B cell (primary cell): ENCODE measurements around the gene CRHR2. TPM values are rescaled to one million over a fixed set of nuclear protein-coding genes. Genes with fewer than 3 reads are reported as not detected.

Experiments
- ATAC-seq: fragments of 200-7000 bp; cut with Tn5 transposase; one replicate; pipeline ENCODE4 v1.10.0; 2021; ENCODE audit warnings: low read depth, mild to moderate bottlenecking, moderate number of reproducible peaks, moderate library complexity
- CTCF ChIA-PET: fragments of 350-600 bp; sonication (Branson Sonifier 250); formaldehyde crosslinking; loops from one replicate; lab custom pipeline; 2021; ENCODE audit warnings: antibody characterized with exemption, inconsistent platforms; lab: Charles Lee
- POLR2A ChIA-PET: fragments of 350-600 bp; sonication (Branson Sonifier 250); formaldehyde crosslinking; loops from one replicate; lab custom pipeline; 2021; ENCODE audit warnings: antibody characterized with exemption; lab: Charles Lee
- DNase-seq: peaks from one replicate; pipeline ENCODE4 v3.0.0; 2013
- H2AFZ ChIP-seq: 2 replicates; pipeline ENCODE4 v1.6.1; 2012; ENCODE audit warnings: mild to moderate bottlenecking, low read depth, low read length; ENCODE audit not compliant: insufficient read depth, poor library complexity, severe bottlenecking
- H3K27ac ChIP-seq, 2 donors: 1 replicate in 1 of 2; 2 replicates in 1 of 2; pipeline ENCODE4 v1.5.1; 2012 to 2013; ENCODE audit warnings: low read length in 2 of 2, mild to moderate bottlenecking in 2 of 2, moderate library complexity in 1 of 2
- H3K27me3 ChIP-seq, 4 experiments: fragments of 200-600 bp in 1 of 4; sonication (generic) in 1 of 4; replicated peaks in 1 of 4; 1 replicate in 2 of 4; 2 replicates in 2 of 4; pipeline versions ENCODE4 v1.6.1 to v1.7.0; 2013 to 2016; ENCODE audit warnings: low read length in 3 of 4, mild to moderate bottlenecking in 2 of 4, mixed read lengths in 1 of 4, moderate library complexity in 1 of 4; ENCODE audit not compliant: insufficient read depth in 4 of 4, control insufficient read depth in 3 of 4; ENCODE audit errors: control extremely low read depth in 1 of 4
- H3K36me3 ChIP-seq, 2 experiments: replicated peaks in 1 of 2; 1 replicate in 1 of 2; 2 replicates in 1 of 2; pipeline versions ENCODE4 v1.6.1 to v1.7.1; 2013; ENCODE audit warnings: low read length in 1 of 2; ENCODE audit not compliant: insufficient read depth in 2 of 2, control insufficient read depth in 1 of 2; ENCODE audit errors: control extremely low read depth in 1 of 2, extremely low read depth in 1 of 2
- H3K4me1 ChIP-seq, 2 donors: fragments of 200-600 bp in 1 of 2; sonication (generic) in 1 of 2; 1 replicate in 1 of 2; 2 replicates in 1 of 2; pipeline versions ENCODE4 v1.5.1 to v1.6.1; 2013 to 2017; ENCODE audit warnings: low read length in 2 of 2; ENCODE audit not compliant: control insufficient read depth in 2 of 2, insufficient read depth in 2 of 2
- H3K4me2 ChIP-seq: replicated peaks from 2 replicates; pipeline ENCODE3; 2012; ENCODE audit warnings: mild to moderate bottlenecking, low read depth, low read length; ENCODE audit not compliant: poor library complexity, severe bottlenecking
- H3K4me3 ChIP-seq, 5 experiments: fragments of 200-600 bp in 1 of 5; sonication (generic) in 1 of 5; 1 replicate in 3 of 5; 2 replicates in 2 of 5; pipeline versions ENCODE4 v1.5.1 to v1.7.0; 2011 to 2016; ENCODE audit warnings: low read length in 4 of 5, mild to moderate bottlenecking in 4 of 5, low read depth in 2 of 5, control low read depth in 1 of 5, moderate library complexity in 1 of 5; ENCODE audit not compliant: insufficient read depth in 1 of 5; ENCODE audit errors: control extremely low read depth in 1 of 5, extremely low read depth in 1 of 5
- H3K79me2 ChIP-seq: fragments of 200-600 bp; sonication (generic); one replicate; pipeline ENCODE4 v1.6.0; 2016; ENCODE audit warnings: low read length; ENCODE audit not compliant: control insufficient read depth, insufficient read depth
- H3K9ac ChIP-seq: fragments of 200-600 bp; sonication (generic); 2 replicates; pipeline ENCODE4 v1.6.1; 2017; ENCODE audit warnings: mild to moderate bottlenecking, low read length, moderate library complexity
- H3K9me3 ChIP-seq, 3 donors: one replicate each; pipeline versions ENCODE4 v1.6.1 to v1.7.1; 2013; ENCODE audit warnings: low read length in 2 of 3; ENCODE audit not compliant: control insufficient read depth in 2 of 3, insufficient read depth in 1 of 3; ENCODE audit errors: control extremely low read depth in 1 of 3
- H4K20me1 ChIP-seq: 2 replicates; pipeline ENCODE4 v1.6.0; 2012; ENCODE audit warnings: mild to moderate bottlenecking, low read length; ENCODE audit not compliant: insufficient read depth, control insufficient read depth, poor library complexity, severe bottlenecking
- H3K27ac Mint-ChIP-seq: one replicate; pipeline ENCODE4 v1.8.0; 2021; ENCODE audit warnings: mixed read lengths
- H3K27me3 Mint-ChIP-seq: one replicate; pipeline ENCODE4 v1.8.0; 2021; ENCODE audit warnings: mixed read lengths
- H3K4me1 Mint-ChIP-seq: one replicate; pipeline ENCODE4 v1.8.0; 2021; ENCODE audit warnings: mixed read lengths
- H3K4me3 Mint-ChIP-seq: one replicate; pipeline ENCODE4 v1.8.0; 2021; ENCODE audit warnings: mixed read lengths
- H3K9me3 Mint-ChIP-seq: one replicate; pipeline ENCODE4 v1.8.0; 2022; ENCODE audit warnings: mixed read lengths; ENCODE audit not compliant: insufficient read depth
- EZH2 ChIP-seq: IDR thresholded peaks from 2 replicates; pipeline ENCODE4 v1.6.1; 2012; ENCODE audit warnings: borderline replicate concordance, low read depth, mild to moderate bottlenecking, moderate library complexity, low read length; ENCODE audit not compliant: insufficient read depth, poor library complexity, severe bottlenecking
- WGBS: methylation state at CpG from one replicate; pipeline ENCODE4 v1.1.5; 2013; ENCODE audit warnings: missing lambda C conversion rate; ENCODE audit not compliant: insufficient coverage; 5-methylcytosine and 5-hydroxymethylcytosine counted together
- intact Hi-C: fragments of 100-400 bp; cut with micrococcal nuclease; formaldehyde crosslinking; loops from one replicate; pipeline ENCODE4 v1.10.0; 2022
- polyA plus RNA-seq: library from polyadenylated mRNA; depleted of rRNA; stranded (reverse); fragments of >200 nt; gene quantifications from 2 replicates; pipeline ENCODE4 v1.2.3, GENCODE V29; 2012
- total RNA-seq, 2 donors: library from RNA; stranded (reverse); fragments of 120-200 nt in 1 of 2; gene quantifications; 1 replicate in 1 of 2; 2 replicates in 1 of 2; pipeline versions ENCODE4 v1.2.3 to v1.2.4, GENCODE V29; 2013 to 2022
- TF ChIP-seq, protein P1 (sequence below): fragments of 200-600 bp; IDR thresholded peaks from one replicate; pipeline ENCODE4 v1.8.0; 2022; ENCODE audit warnings: antibody characterized with exemption, mild to moderate bottlenecking

Gene CRHR2
- total and polyA plus RNA-seq, 2 donors (not counting 1 experiment from before 2014, with no cell fraction given): not detected

DNA sequence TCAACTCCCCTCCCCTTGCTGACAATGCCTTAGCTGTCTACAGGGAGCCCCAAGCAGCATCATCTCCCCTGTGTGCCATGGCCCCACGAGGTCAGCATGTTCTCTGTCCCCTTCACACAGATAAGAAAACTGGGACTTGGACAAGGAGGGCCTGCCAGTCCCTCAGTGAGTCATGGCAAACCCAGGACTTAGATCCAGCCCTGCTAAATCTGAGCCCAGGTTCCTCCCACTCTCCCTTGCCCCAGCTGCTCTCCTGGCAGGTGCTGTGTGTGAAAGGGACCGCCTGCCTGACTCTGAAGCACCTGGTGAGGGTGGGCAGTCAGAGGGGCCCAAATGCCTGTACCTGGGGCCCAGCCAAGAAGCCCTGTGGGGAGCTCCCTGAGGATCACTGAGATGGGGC is 7.4 kb downstream of the CRHR2 start:
- intact Hi-C loops: no loop called here
- WGBS: 50% methylated on average over 1 of the region's 2 CpGs
- CTCF ChIA-PET: no interaction called here

DNA sequence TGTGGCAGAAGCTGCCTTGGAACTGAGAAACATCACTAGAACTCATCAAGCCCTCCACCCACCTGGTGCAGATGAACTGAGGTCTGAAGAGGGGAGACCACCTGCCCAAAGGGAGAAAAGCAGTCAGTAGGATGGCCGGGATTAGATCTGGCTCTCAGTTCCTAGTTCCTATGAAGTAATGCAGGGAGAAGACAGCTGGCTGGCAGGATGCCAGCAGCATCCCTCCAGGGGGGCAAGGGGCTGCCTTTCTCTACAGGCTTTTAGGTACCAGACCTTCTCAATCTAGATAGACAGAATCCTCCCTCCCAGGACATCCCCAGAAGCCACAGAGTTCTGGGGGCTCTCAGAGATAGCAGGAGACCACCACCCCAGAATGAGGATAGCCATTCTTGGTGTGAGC is 7.8 kb downstream of the CRHR2 start:
- H3K27ac ChIP-seq: no peak overlapping the region
- no peak overlapping the region for H2AFZ ChIP-seq
- ChIA-PET POLR2A (no interaction called here), CTCF (no interaction called here)
- Mint-ChIP-seq H3K4me1 (no peaks in the 10 kb centered on the region), H3K27me3 (peaks cover 37% of the 10 kb centered on the region), H3K4me3 (no peak overlapping the region), H3K27ac (no peak overlapping the region), H3K9me3 (no peaks in the 10 kb centered on the region)
- intact Hi-C loops: no loop called here
- H4K20me1 ChIP-seq: no peaks in the 10 kb centered on the region
- peaks cover 0 to 4% (median 0%) of the 10 kb centered on the region in 3 donors for H3K9me3 ChIP-seq
- H3K36me3 ChIP-seq: no peaks in the 10 kb centered on the region
- no peaks in the 10 kb centered on the region for H3K79me2 ChIP-seq
- no peak for ATAC-seq
- no CpG with 5 or more reads among the region's 1 CpG for WGBS
- H3K27me3 ChIP-seq: peaks cover 0 to 28% (median 1%) of the 10 kb centered on the region in 4 experiments
- H3K4me3 ChIP-seq: no peak overlapping the region
- H3K4me2 ChIP-seq: no peak overlapping the region
- H3K9ac ChIP-seq: no peak overlapping the region
- no peak for DNase-seq
- no peaks in the 10 kb centered on the region for H3K4me1 ChIP-seq
- no peak for TF ChIP-seq EZH2
- TF ChIP-seq, protein P1, sequence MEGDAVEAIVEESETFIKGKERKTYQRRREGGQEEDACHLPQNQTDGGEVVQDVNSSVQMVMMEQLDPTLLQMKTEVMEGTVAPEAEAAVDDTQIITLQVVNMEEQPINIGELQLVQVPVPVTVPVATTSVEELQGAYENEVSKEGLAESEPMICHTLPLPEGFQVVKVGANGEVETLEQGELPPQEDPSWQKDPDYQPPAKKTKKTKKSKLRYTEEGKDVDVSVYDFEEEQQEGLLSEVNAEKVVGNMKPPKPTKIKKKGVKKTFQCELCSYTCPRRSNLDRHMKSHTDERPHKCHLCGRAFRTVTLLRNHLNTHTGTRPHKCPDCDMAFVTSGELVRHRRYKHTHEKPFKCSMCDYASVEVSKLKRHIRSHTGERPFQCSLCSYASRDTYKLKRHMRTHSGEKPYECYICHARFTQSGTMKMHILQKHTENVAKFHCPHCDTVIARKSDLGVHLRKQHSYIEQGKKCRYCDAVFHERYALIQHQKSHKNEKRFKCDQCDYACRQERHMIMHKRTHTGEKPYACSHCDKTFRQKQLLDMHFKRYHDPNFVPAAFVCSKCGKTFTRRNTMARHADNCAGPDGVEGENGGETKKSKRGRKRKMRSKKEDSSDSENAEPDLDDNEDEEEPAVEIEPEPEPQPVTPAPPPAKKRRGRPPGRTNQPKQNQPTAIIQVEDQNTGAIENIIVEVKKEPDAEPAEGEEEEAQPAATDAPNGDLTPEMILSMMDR: no peak

More for the DNA sequence above, 7.4 kb downstream of the CRHR2 start:
- DNase-seq: no peak
- peaks cover 0 to 4% (median 0%) of the 10 kb centered on the region in 3 donors for H3K9me3 ChIP-seq
- no peak overlapping the region for H3K4me2 ChIP-seq
- no peak overlapping the region for H2AFZ ChIP-seq
- Mint-ChIP-seq H3K27me3 (peaks cover 41% of the 10 kb centered on the region), H3K9me3 (no peaks in the 10 kb centered on the region), H3K27ac (no peak overlapping the region), H3K4me1 (no peaks in the 10 kb centered on the region), H3K4me3 (no peak overlapping the region)
- POLR2A ChIA-PET: no interaction called here
- H3K27ac ChIP-seq: no peak overlapping the region
- TF ChIP-seq, protein P1: no peak
- no peak for TF ChIP-seq EZH2
- H4K20me1 ChIP-seq: no peaks in the 10 kb centered on the region
- H3K4me3 ChIP-seq: no peak overlapping the region
- H3K9ac ChIP-seq: no peak overlapping the region
- ATAC-seq: no peak
- H3K27me3 ChIP-seq: peaks cover 0 to 33% (median 1%) of the 10 kb centered on the region in 4 experiments
- H3K36me3 ChIP-seq: no peaks in the 10 kb centered on the region
- H3K79me2 ChIP-seq: no peaks in the 10 kb centered on the region
- H3K4me1 ChIP-seq: no peaks in the 10 kb centered on the region
